CD14-positive monocyte (primary cell): ENCODE results near the gene EDC3. TPM values are rescaled to one million over a fixed set of nuclear protein-coding genes. Genes with fewer than 3 reads are reported as not detected.

ENCODE experiments used
- DNase-seq, 3 donors: peaks; one replicate each; pipeline ENCODE4 v3.0.0-alpha.2; 2011 to 2022
- H2AFZ ChIP-seq: 2 replicates; pipeline ENCODE4 v1.6.0; 2012; ENCODE audit warnings: mild to moderate bottlenecking, low read depth, low read length, inconsistent platforms; ENCODE audit not compliant: insufficient read depth, poor library complexity, severe bottlenecking
- H3K27ac ChIP-seq, 2 donors: 1 replicate in 1 of 2; 2 replicates in 1 of 2; pipeline ENCODE4 v1.5.1; 2012 to 2013; ENCODE audit warnings: low read length in 2 of 2, control low read depth in 1 of 2, inconsistent platforms in 1 of 2, low read depth in 1 of 2, mild to moderate bottlenecking in 1 of 2
- H3K27me3 ChIP-seq, 2 donors: one replicate each; pipeline versions ENCODE4 v1.6.0 to v1.6.1; 2011 to 2013; ENCODE audit warnings: low read length in 2 of 2; ENCODE audit not compliant: control insufficient read depth in 2 of 2, insufficient read depth in 2 of 2
- H3K36me3 ChIP-seq, 2 donors: replicated peaks in 1 of 2; 1 replicate in 1 of 2; 2 replicates in 1 of 2; pipeline versions ENCODE4 v1.5.1 to v1.6.1; 2012 to 2013; ENCODE audit warnings: low read length in 2 of 2, control low read depth in 1 of 2, inconsistent platforms in 1 of 2, mild to moderate bottlenecking in 1 of 2; ENCODE audit not compliant: insufficient read depth in 2 of 2, control insufficient read depth in 1 of 2
- H3K4me1 ChIP-seq, 2 donors: 1 replicate in 1 of 2; 2 replicates in 1 of 2; pipeline versions ENCODE4 v1.5.1 to v1.6.1; 2012 to 2013; ENCODE audit warnings: low read length in 2 of 2, control low read depth in 1 of 2, inconsistent platforms in 1 of 2, mild to moderate bottlenecking in 1 of 2, moderate library complexity in 1 of 2; ENCODE audit not compliant: insufficient read depth in 2 of 2, control insufficient read depth in 1 of 2
- H3K4me2 ChIP-seq: replicated peaks from 2 replicates; pipeline ENCODE3; 2012; ENCODE audit warnings: low read length, moderate library complexity, mild to moderate bottlenecking; ENCODE audit not compliant: poor library complexity, severe bottlenecking; ENCODE audit errors: extremely low read depth
- H3K4me3 ChIP-seq, 3 experiments: fragments of 200-600 bp in 1 of 3; sonication (generic) in 1 of 3; replicated peaks in 1 of 3; 1 replicate in 2 of 3; 2 replicates in 1 of 3; pipeline ENCODE4 v1.5.1; 2011 to 2013; ENCODE audit warnings: low read length in 3 of 3, mild to moderate bottlenecking in 3 of 3, control low read depth in 2 of 3, low read depth in 2 of 3, inconsistent platforms in 1 of 3, moderate library complexity in 1 of 3
- H3K79me2 ChIP-seq: 2 replicates; pipeline ENCODE4 v1.6.0; 2012; ENCODE audit warnings: mild to moderate bottlenecking, control low read depth, inconsistent platforms, low read length, moderate library complexity; ENCODE audit not compliant: insufficient read depth
- H3K9ac ChIP-seq: 2 replicates; pipeline ENCODE4 v1.6.0; 2017; ENCODE audit warnings: low read length, mild to moderate bottlenecking; ENCODE audit not compliant: insufficient read depth, poor library complexity, severe bottlenecking
- H3K9me3 ChIP-seq, 2 donors: replicated peaks in 1 of 2; 1 replicate in 1 of 2; 2 replicates in 1 of 2; pipeline versions ENCODE4 v1.5.1 to v1.6.1; 2012 to 2013; ENCODE audit warnings: low read length in 2 of 2, control low read depth in 1 of 2; ENCODE audit not compliant: control insufficient read depth in 1 of 2, insufficient read depth in 1 of 2
- H4K20me1 ChIP-seq: 2 replicates; pipeline ENCODE4 v1.6.0; 2012; ENCODE audit warnings: mild to moderate bottlenecking, low read length, control low read depth, moderate library complexity; ENCODE audit not compliant: insufficient read depth
- H3K27ac Mint-ChIP-seq, 7 donors: one replicate each; pipeline ENCODE4 v1.8.0; 2020; ENCODE audit warnings: mild to moderate bottlenecking in 7 of 7, mixed read lengths in 7 of 7, moderate library complexity in 6 of 7, inconsistent platforms in 2 of 7
- H3K27me3 Mint-ChIP-seq, 3 donors: one replicate each; pipeline ENCODE4 v1.8.0; 2021 to 2022; ENCODE audit warnings: low read depth in 3 of 3, mild to moderate bottlenecking in 3 of 3, mixed read lengths in 3 of 3, moderate library complexity in 3 of 3, inconsistent platforms in 1 of 3
- H3K36me3 Mint-ChIP-seq, 2 donors: one replicate each; pipeline ENCODE4 v1.8.0; 2020; ENCODE audit warnings: mixed read lengths in 2 of 2, inconsistent platforms in 1 of 2, mild to moderate bottlenecking in 1 of 2
- H3K4me1 Mint-ChIP-seq: one replicate; pipeline ENCODE4 v1.8.0; 2020; ENCODE audit warnings: mild to moderate bottlenecking, mixed read lengths
- H3K4me3 Mint-ChIP-seq, 2 donors: one replicate each; pipeline ENCODE4 v1.8.0; 2020; ENCODE audit warnings: mild to moderate bottlenecking in 2 of 2, mixed read lengths in 2 of 2, moderate library complexity in 1 of 2
- H3K9me3 Mint-ChIP-seq, 7 donors: one replicate each; pipeline ENCODE4 v1.8.0; 2020 to 2022; ENCODE audit warnings: mixed read lengths in 7 of 7, mild to moderate bottlenecking in 6 of 7, moderate library complexity in 6 of 7, inconsistent platforms in 2 of 7
- CTCF ChIP-seq: fragments of 200-600 bp; IDR thresholded peaks from one replicate; pipeline ENCODE4 v1.8.0; 2022; ENCODE audit warnings: antibody characterized with exemption, mild to moderate bottlenecking
- WGBS: methylation state at CpG from one replicate; pipeline ENCODE4 v1.1.5; 2013; ENCODE audit warnings: missing lambda C conversion rate; ENCODE audit not compliant: insufficient coverage; 5-methylcytosine and 5-hydroxymethylcytosine counted together
- intact Hi-C, 2 donors: fragments of 100-400 bp; cut with micrococcal nuclease; formaldehyde crosslinking; loops; one replicate each; pipeline versions ENCODE4 v1.15.0 to v1.15.1; 2023
- polyA plus RNA-seq, 3 donors: library from polyadenylated mRNA; depleted of rRNA in 1 of 3; unstranded in 2 of 3; stranded (reverse) in 1 of 3; fragments of 300-500 nt in 2 of 3; fragments of >200 nt in 1 of 3; fragmentation: Illumina TruSeq in 2 of 3; gene quantifications; 1 replicate in 2 of 3; 2 replicates in 1 of 3; pipeline ENCODE4 v1.2.3, GENCODE V29; 2012 to 2021

The EDC3 gene
- polyA plus RNA-seq, 3 donors = 10.0 to 14.9 (median 10.5) TPM

DNA sequence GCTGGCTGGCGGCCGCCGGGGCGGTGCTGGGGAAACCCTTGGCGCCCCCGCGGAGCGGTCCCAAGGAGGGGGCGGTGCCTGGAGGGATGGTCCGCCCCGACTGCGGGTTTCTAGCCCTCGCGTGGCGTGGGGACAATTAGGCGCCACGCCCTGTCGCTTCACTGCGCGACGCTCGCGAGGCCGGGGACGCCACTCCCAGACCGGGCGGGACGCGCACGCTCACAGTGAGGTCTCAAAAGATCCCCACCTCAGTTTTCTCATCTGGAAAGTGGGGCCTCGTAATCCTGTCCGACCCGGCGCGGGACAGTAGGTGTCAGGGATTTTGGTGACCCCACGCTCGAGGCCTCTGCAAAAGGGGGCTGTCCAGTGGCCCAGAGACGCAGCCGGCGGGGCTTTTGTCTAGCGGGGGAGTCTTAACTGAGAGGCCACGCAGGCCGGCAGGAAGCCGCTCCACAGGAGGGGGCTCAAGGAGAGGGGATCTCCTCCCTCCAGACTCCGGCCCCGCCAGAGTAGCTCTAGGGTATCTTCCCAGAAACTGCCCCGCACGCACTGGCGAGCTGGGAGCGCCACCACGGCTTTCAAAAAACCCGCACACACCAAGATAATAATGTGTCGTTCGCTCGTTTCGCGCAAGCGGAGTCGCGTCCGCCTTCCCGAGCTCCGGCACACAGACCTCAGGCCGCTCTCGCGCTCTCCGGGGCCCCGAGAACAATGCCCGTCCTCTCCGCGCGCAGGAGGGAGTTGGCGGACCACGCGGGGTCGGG lies 80.9 kb downstream of the EDC3 start:
- H3K27me3 ChIP-seq = no peaks in the 10 kb centered on the region
- H3K27ac ChIP-seq = peak overlapping the region; percentile 95 to 98
- peaks cover 0 to 10% (median 2%) of the 10 kb centered on the region in 3 donors for H3K27me3 Mint-ChIP-seq
- H3K4me3 Mint-ChIP-seq = peak overlapping the region; percentile 93 to 94
- intact Hi-C loops = loop anchor here (2.0 to 10.0 kb wide), 5 partner anchors 16 to 153 kb away; partner anchors contain the start of genes UBL7 (in 2 of the 2) and ARID3B (in 1 of the 2)
- TF ChIP-seq CTCF = no peak
- peak overlapping the region; percentile 83 for H3K4me2 ChIP-seq
- no peaks in the 10 kb centered on the region for H3K9me3 Mint-ChIP-seq
- peaks cover 15 to 28% of the 10 kb centered on the region in 2 donors for H3K4me1 ChIP-seq
- H3K4me3 ChIP-seq = peak overlapping the region; percentile 69 to 95 (median 92)
- peaks cover 15 to 19% of the 10 kb centered on the region in 2 donors for H3K36me3 Mint-ChIP-seq
- peaks cover 37% of the 10 kb centered on the region for H4K20me1 ChIP-seq
- H2AFZ ChIP-seq = peak overlapping the region; percentile 65
- peaks cover 24% of the 10 kb centered on the region for H3K4me1 Mint-ChIP-seq
- peak overlapping the region; percentile 93 to 97 (median 95) for H3K27ac Mint-ChIP-seq
- peak; percentile 82 to 91 (median 87) for DNase-seq
- H3K9ac ChIP-seq = peak overlapping the region; percentile 99
- H3K9me3 ChIP-seq = no peaks in the 10 kb centered on the region
- WGBS = 0% methylated on average over 74 of the region's 76 CpGs
- H3K79me2 ChIP-seq = peaks cover 48% of the 10 kb centered on the region
- peaks cover 14 to 25% of the 10 kb centered on the region in 2 donors for H3K36me3 ChIP-seq

DNA sequence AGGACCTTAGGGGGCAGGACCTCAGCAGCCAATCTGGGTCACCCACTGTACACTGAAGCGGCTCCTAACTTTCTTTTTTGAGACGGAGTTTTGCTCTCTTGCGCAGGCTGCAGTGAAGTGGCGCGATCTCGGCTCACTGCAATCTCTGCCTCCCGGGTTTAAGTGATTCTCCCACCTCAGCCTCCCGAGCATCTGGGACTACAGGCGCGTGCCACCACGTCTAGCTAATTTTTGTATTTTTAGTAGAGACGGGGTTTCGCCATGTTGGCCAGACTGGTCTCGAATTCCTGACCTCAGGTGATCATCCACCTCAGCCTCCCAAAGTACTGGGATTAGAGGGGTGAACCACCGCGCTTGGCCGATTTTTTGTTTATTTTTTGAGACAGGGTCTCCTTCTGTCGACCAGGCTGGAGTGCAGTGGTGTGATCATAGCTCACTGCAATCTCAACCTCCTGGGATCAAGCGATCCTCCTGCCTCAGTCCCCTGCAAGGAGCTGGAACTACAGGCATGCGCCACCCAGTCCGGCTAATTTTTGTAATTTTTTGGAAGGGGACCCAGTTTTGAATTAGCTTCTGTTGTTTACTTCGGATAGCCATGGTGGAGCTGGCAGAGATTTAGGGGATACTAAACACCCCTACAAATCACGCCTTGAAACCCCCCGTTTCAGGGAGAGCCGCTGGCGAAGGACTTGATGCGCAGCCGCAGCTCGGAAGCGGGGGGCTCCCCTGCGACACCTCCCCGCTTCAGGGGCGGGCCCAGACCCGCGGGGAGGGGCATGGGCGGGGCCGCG lies 81.7 kb downstream of the EDC3 start:
- peaks cover 40% of the 10 kb centered on the region for H3K79me2 ChIP-seq
- no peaks in the 10 kb centered on the region for H3K27me3 ChIP-seq
- H3K27ac ChIP-seq = peak overlapping the region in 1 of 2 donors; percentile 6
- WGBS = 38% methylated on average over 30 of the region's 38 CpGs
- peaks cover 15 to 28% of the 10 kb centered on the region in 2 donors for H3K4me1 ChIP-seq
- Mint-ChIP-seq H3K36me3 (peaks cover 7 to 11% of the 10 kb centered on the region in 2 donors), H3K4me1 (peaks cover 24% of the 10 kb centered on the region), H3K4me3 (peak overlapping the region in 1 of 2 donors; percentile 63), H3K27me3 (peaks cover 0 to 10% (median 2%) of the 10 kb centered on the region in 3 donors), H3K9me3 (no peaks in the 10 kb centered on the region), H3K27ac (peak overlapping the region in 6 of 7 donors; percentile 32 to 95 (median 62))
- intact Hi-C loops = loop anchor here (2.0 to 10.0 kb wide), 3 partner anchors 15 to 149 kb away; partner anchors contain the start of genes ARID3B (in 1 of the 2) and UBL7 (in 1 of the 2)
- H3K9me3 ChIP-seq = no peaks in the 10 kb centered on the region
- H3K9ac ChIP-seq = peak overlapping the region; percentile 99
- H3K36me3 ChIP-seq = peaks cover 7 to 17% of the 10 kb centered on the region in 2 donors
- peaks cover 30% of the 10 kb centered on the region for H4K20me1 ChIP-seq
- no peak for TF ChIP-seq CTCF
- H3K4me2 ChIP-seq = peak overlapping the region; percentile 83
- peak overlapping the region; percentile 41 to 95 (median 92) for H3K4me3 ChIP-seq
- DNase-seq = no peak
- peak overlapping the region; percentile 62 for H2AFZ ChIP-seq
